ENCODE results near the gene FKBP6. TPM values are rescaled to one million over a fixed set of nuclear protein-coding genes. Genes with fewer than 3 reads are reported as not detected.

Gene FKBP6
- total RNA-seq, 2 experiments from 2014 or later = not detected

Other genes starting within 250 kb of the FKBP6 start
- gene SPDYE9, start 242.1 kb upstream of the FKBP6 start, total RNA-seq = not detected
- 10 to 100 TPM; 50.6 to 68.6 TPM for gene NSUN5, start 19.3 kb upstream of the FKBP6 start, total RNA-seq
- not detected for gene TRIM50, start 79 bp upstream of the FKBP6 start, total RNA-seq
- under 1 TPM; 0.11 to 0.23 TPM for gene FZD9, start 105.6 kb downstream of the FKBP6 start, total RNA-seq
- 10 to 100 TPM; 90.2 to 98.6 TPM for gene BAZ1B, start 194.1 kb downstream of the FKBP6 start, total RNA-seq
- 10 to 100 TPM; 43.2 to 86.5 TPM for gene BCL7B, start 229.5 kb downstream of the FKBP6 start, total RNA-seq